OCI-LY3 (cell line): ENCODE results near the gene PSMC2.

Experiments used
- CTCF ChIP-seq: fragments of 200-600, 300-600 bp; sonication (generic); IDR thresholded peaks from 2 replicates; pipeline ENCODE4 v1.5.1; 2014; ENCODE audit warnings: antibody characterized with exemption, low read length, low read depth
- EZH2phosphoT487 ChIP-seq: fragments of 200-600 bp; shearing (Covaris generic); IDR thresholded peaks from 2 replicates; pipeline ENCODE4 v1.6.1; 2018; ENCODE audit warnings: antibody characterized with exemption, mixed run types, low read depth

GRCh38 chr7:103381280-103382031, 34.0 kb downstream of the PSMC2 start:
- TF ChIP-seq CTCF (no peak), EZH2phosphoT487 (no peak)
